Endothelial cell of umbilical vein (primary cell): ENCODE results near the gene NDRG2. TPM values are rescaled to one million over a fixed set of nuclear protein-coding genes. Genes with fewer than 3 reads are reported as not detected.

Source experiments
- BruUV-seq: library from RNA; stranded (reverse); fragments of 400-500 nt; replicated peaks from 2 replicates; lab custom pipeline; 2021; lab: Mats Ljungman, UMichigan
- CTCF ChIA-PET: fragments of 300-600, 350-600 bp; sonication (Branson Sonifier 250); formaldehyde crosslinking; loops from one replicate; lab custom pipeline; 2021; ENCODE audit warnings: antibody characterized with exemption, inconsistent platforms; lab: Charles Lee
- POLR2A ChIA-PET: fragments of 300-600, 350-600 bp; sonication (Branson Sonifier 250); formaldehyde crosslinking; loops from one replicate; lab custom pipeline; 2021; ENCODE audit warnings: antibody characterized with exemption, inconsistent platforms; lab: Charles Lee
- DNase-seq: peaks from one replicate; pipeline ENCODE4 v3.0.0-alpha.2; 2011; ENCODE audit warnings: low read depth, low spot score
- FAIRE-seq: peaks from 2 replicates; lab custom pipeline; 2011; peaks lifted over from hg19 to GRCh38; lab: Jason Lieb, UNC
- H2AFZ ChIP-seq: 2 replicates; pipeline ENCODE4 v1.6.0; 2012; ENCODE audit warnings: low read depth, low read length, control low read depth, inconsistent platforms
- H3K27ac ChIP-seq: 2 replicates; pipeline ENCODE4 v1.5.1; 2011; ENCODE audit warnings: low read depth, mild to moderate bottlenecking, control low read depth, low read length, moderate library complexity; ENCODE audit not compliant: insufficient read depth
- H3K27me3 ChIP-seq, 2 experiments: 2 replicates each; pipeline versions ENCODE4 v1.6.0 to v1.6.1; 2011; ENCODE audit warnings: low read length in 2 of 2, mixed read lengths in 1 of 2; ENCODE audit not compliant: control insufficient read depth in 2 of 2, insufficient read depth in 2 of 2
- H3K36me3 ChIP-seq, 2 experiments: 2 replicates in 1 of 2; 3 replicates in 1 of 2; pipeline ENCODE4 v1.5.1; 2011; ENCODE audit warnings: low read length in 2 of 2, mild to moderate bottlenecking in 1 of 2, moderate library complexity in 1 of 2; ENCODE audit not compliant: control insufficient read depth in 2 of 2, insufficient read depth in 2 of 2; ENCODE audit errors: extremely low read depth in 1 of 2
- H3K4me1 ChIP-seq: 3 replicates; pipeline ENCODE4 v1.5.1; 2011; ENCODE audit warnings: mild to moderate bottlenecking, low read length; ENCODE audit not compliant: control insufficient read depth, insufficient read depth; ENCODE audit errors: extremely low read depth
- H3K4me2 ChIP-seq: 2 replicates; pipeline ENCODE4 v1.6.1; 2011; ENCODE audit warnings: low read length, control low read depth, mixed read lengths; ENCODE audit not compliant: insufficient read depth
- H3K4me3 ChIP-seq, 3 experiments: fragments of 200-600 bp in 1 of 3; sonication (generic), shearing (Covaris generic) in 1 of 3; replicated peaks in 1 of 3; 2 replicates each; pipeline ENCODE4 v1.5.1; 2011 to 2016; ENCODE audit warnings: control low read depth in 3 of 3, low read length in 3 of 3, mild to moderate bottlenecking in 2 of 3, inconsistent platforms in 1 of 3, low read depth in 1 of 3, moderate library complexity in 1 of 3; ENCODE audit not compliant: insufficient read depth in 1 of 3
- H3K79me2 ChIP-seq: 2 replicates; pipeline ENCODE4 v1.6.0; 2012; ENCODE audit warnings: low read length, inconsistent platforms; ENCODE audit not compliant: control insufficient read depth, insufficient read depth
- H3K9ac ChIP-seq: replicated peaks from 2 replicates; pipeline ENCODE3; 2011; ENCODE audit warnings: low read length, control low read depth; ENCODE audit not compliant: insufficient read depth; ENCODE audit errors: extremely low read depth
- H3K9me1 ChIP-seq: replicated peaks from 3 replicates; pipeline ENCODE4 v1.6.0; 2011; ENCODE audit warnings: mild to moderate bottlenecking, low read length; ENCODE audit not compliant: control insufficient read depth, insufficient read depth; ENCODE audit errors: extremely low read depth
- H3K9me3 ChIP-seq: replicated peaks from 2 replicates; pipeline ENCODE4 v1.5.1; 2012; ENCODE audit warnings: low read length, inconsistent platforms; ENCODE audit not compliant: control insufficient read depth, insufficient read depth
- H4K20me1 ChIP-seq: replicated peaks from 2 replicates; pipeline ENCODE3; 2011; ENCODE audit warnings: mild to moderate bottlenecking, low read length; ENCODE audit not compliant: control insufficient read depth, insufficient read depth; ENCODE audit errors: extremely low read depth
- CTCF ChIP-seq, 2 donors: IDR thresholded peaks; 1 replicate in 1 of 2; 2 replicates in 1 of 2; pipeline ENCODE4 v1.5.1; 2011; ENCODE audit warnings: low read length in 2 of 2, mild to moderate bottlenecking in 2 of 2, moderate library complexity in 2 of 2, control low read depth in 1 of 2, inconsistent platforms in 1 of 2, low read depth in 1 of 2; ENCODE audit not compliant: insufficient read depth in 1 of 2; ENCODE audit errors: extremely low read depth in 1 of 2
- EZH2 ChIP-seq: IDR thresholded peaks from 2 replicates; pipeline ENCODE4 v1.6.1; 2012; ENCODE audit warnings: borderline replicate concordance, low read depth, mild to moderate bottlenecking, moderate library complexity, low read length, inconsistent platforms; ENCODE audit not compliant: severe bottlenecking
- FOS ChIP-seq: IDR thresholded peaks from 2 replicates; pipeline ENCODE4 v1.6.1; 2011; ENCODE audit warnings: mild to moderate bottlenecking, low read length, moderate library complexity, borderline replicate concordance; ENCODE audit not compliant: insufficient read depth
- GATA2 ChIP-seq: IDR thresholded peaks from 2 replicates; pipeline ENCODE4 v1.7.0; 2011; ENCODE audit warnings: low read depth, mild to moderate bottlenecking, moderate library complexity, mixed read lengths, low read length; ENCODE audit not compliant: insufficient read length, insufficient read depth
- JUN ChIP-seq: IDR thresholded peaks from 2 replicates; pipeline ENCODE4 v1.6.1; 2011; ENCODE audit warnings: borderline replicate concordance, low read depth; ENCODE audit not compliant: insufficient read length, insufficient read depth
- MYC ChIP-seq: IDR thresholded peaks from one replicate; pipeline ENCODE4 v1.6.1; 2011; ENCODE audit warnings: mild to moderate bottlenecking, low read depth, low read length
- POLR2A ChIP-seq: IDR thresholded peaks from 2 replicates; pipeline ENCODE4 v1.6.1; 2012; ENCODE audit warnings: low read depth, mild to moderate bottlenecking, control low read depth, low read length
- POLR2AphosphoS5 ChIP-seq: IDR thresholded peaks from 2 replicates; pipeline ENCODE4 v1.6.1; 2012; ENCODE audit warnings: low read depth, mild to moderate bottlenecking, control low read depth, low read length, moderate library complexity; ENCODE audit not compliant: insufficient read depth
- dilution Hi-C: fragments of 300-500 bp; cut with MboI; formaldehyde crosslinking; loops from one replicate; pipeline ENCODE4 v1.15.0; 2019; ENCODE audit warnings: low sequenced_read_pairs; ENCODE audit not compliant: extremely low pct_ligation_motif_present
- intact Hi-C: fragments of 100-400 bp; cut with micrococcal nuclease; formaldehyde crosslinking; loops from one replicate; pipeline ENCODE4 v1.10.0; 2022
- polyA plus RNA-seq, 4 experiments: library from polyadenylated mRNA; depleted of rRNA in 3 of 4; stranded (reverse) in 3 of 4; unstranded in 1 of 4; fragments of >200 nt; gene quantifications; 2 replicates each; pipeline versions ENCODE4 v1.2.1 to v1.2.3, GENCODE V29; 2011 to 2012; ENCODE audit warnings: missing spikeins in 1 of 4
- total RNA-seq: library from RNA; stranded (reverse); gene quantifications from 2 replicates; pipeline ENCODE4 v1.2.3, GENCODE V29; 2021
- TF ChIP-seq, protein P1 (sequence below): IDR thresholded peaks from 2 replicates; pipeline ENCODE4 v1.6.1; 2011; ENCODE audit not compliant: insufficient read depth, insufficient read length

Gene NDRG2
- total and polyA plus RNA-seq, 2 donors (not counting 3 experiments of a cell fraction or from before 2014, with no cell fraction given) = 0.54 TPM; not detected in 1

DNA sequence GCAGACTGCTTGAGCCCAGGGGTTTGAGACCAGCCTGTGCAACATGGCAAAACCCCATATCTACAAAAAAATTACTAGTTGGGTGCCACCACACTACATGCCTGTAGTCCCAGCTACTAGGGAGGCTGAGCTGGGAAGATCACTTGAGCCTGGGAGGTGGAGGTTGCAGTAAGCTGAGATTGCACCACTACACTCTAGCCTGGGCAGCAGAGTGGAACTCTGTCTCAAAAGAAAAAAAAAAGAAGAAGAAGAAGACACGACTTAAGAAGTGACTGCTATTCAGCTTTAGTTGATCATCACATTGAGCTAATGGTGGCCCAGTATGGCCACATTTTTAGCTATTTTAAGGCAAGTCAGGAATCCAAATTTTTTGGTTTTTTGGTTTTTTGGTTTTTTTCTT lies 44.0 kb downstream of the NDRG2 start:
- no TSS peak for BruUV-seq
- Histone ChIP-seq H3K9me1 (no peaks in the 10 kb centered on the region), H3K36me3 (no peaks in the 10 kb centered on the region), H3K79me2 (no peaks in the 10 kb centered on the region), H4K20me1 (no peaks in the 10 kb centered on the region), H3K4me2 (no peak overlapping the region), H3K9ac (no peak overlapping the region), H3K4me1 (no peaks in the 10 kb centered on the region), H3K27me3 (no peaks in the 10 kb centered on the region), H3K9me3 (no peaks in the 10 kb centered on the region), H3K27ac (no peak overlapping the region), H2AFZ (no peak overlapping the region), H3K4me3 (no peak overlapping the region)
- POLR2A ChIA-PET = no interaction called here
- CTCF ChIA-PET = interaction anchor here (1.5 kb wide), 1 partner anchor 10 kb away, joined by 11 read pairs; no protein-coding TSS in a partner anchor
- intact Hi-C loops = no loop called here
- dilution Hi-C loops = no loop called here
- FAIRE-seq (no peak), DNase-seq (no peak)
- TF ChIP-seq CTCF (IDR thresholded peaks at IDR 0.05; ENCODE audit: extremely low read depth in 1 of 2, insufficient read depth in 1 of 2, low read depth in 1 of 2, low read length in 2 of 2) (no peak), FOS (no peak), GATA2 (no peak), POLR2A (no peak), JUN (no peak), EZH2 (no peak), MYC (no peak), POLR2AphosphoS5 (no peak)
- TF ChIP-seq, protein P1, sequence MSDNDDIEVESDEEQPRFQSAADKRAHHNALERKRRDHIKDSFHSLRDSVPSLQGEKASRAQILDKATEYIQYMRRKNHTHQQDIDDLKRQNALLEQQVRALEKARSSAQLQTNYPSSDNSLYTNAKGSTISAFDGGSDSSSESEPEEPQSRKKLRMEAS = no peak
